GM12878 (cell line): ENCODE measurements around the gene BICRAL. TPM values are rescaled to one million over a fixed set of nuclear protein-coding genes. Genes with fewer than 3 reads are reported as not detected.

Source experiments
- ATAC-seq: fragments of 200-7000 bp; cut with Tn5 transposase; 3 replicates; pipeline ENCODE4 v1.9.1; 2020; ENCODE audit warnings: mild to moderate bottlenecking, moderate library complexity
- BruUV-seq: library from RNA; stranded (reverse); fragments of 400-500 nt; replicated peaks from 2 replicates; lab custom pipeline; 2021; lab: Mats Ljungman, UMichigan
- CTCF ChIA-PET: fragments of 300-600 bp; sonication (Branson Sonifier 250); formaldehyde crosslinking; extraction: SDS; loops from one replicate; lab custom pipeline; 2021; ENCODE audit warnings: inconsistent platforms; lab: Yijun Ruan, JAX
- POLR2A ChIA-PET: fragments of 350-600 bp; formaldehyde crosslinking; extraction: SDS; loops from one replicate; lab custom pipeline; 2021; ENCODE audit warnings: inconsistent platforms; lab: Charles Lee
- RAD21 ChIA-PET: fragments of 300-600 bp; sonication (Branson Sonifier 250); formaldehyde crosslinking; loops from one replicate; lab custom pipeline; 2023; ENCODE audit warnings: antibody characterized with exemption; ENCODE audit not compliant: unreplicated experiment; lab: Charles Lee
- SMC1A ChIA-PET: fragments of 300-600 bp; sonication (Branson Sonifier 250); formaldehyde crosslinking; loops from one replicate; lab custom pipeline; 2023; ENCODE audit not compliant: unreplicated experiment, uncharacterized antibody; lab: Charles Lee
- DNase-seq: peaks from one replicate; pipeline ENCODE4 v3.0.0-alpha.2; 2011; ENCODE audit warnings: low read depth, low spot score
- FAIRE-seq: peaks from 3 replicates; lab custom pipeline; 2011; peaks lifted over from hg19 to GRCh38; lab: Jason Lieb, UNC
- H2AFZ ChIP-seq: 2 replicates; pipeline ENCODE4 v1.6.0; 2011; ENCODE audit warnings: low read depth, low read length, control low read depth; ENCODE audit not compliant: control insufficient read depth
- H3K27ac ChIP-seq: 2 replicates; pipeline ENCODE4 v1.5.1; 2011; ENCODE audit warnings: control low read depth; ENCODE audit not compliant: control insufficient read depth, insufficient read depth
- H3K27me3 ChIP-seq, 2 experiments: replicated peaks in 1 of 2; 2 replicates each; pipeline versions ENCODE4 v1.6.0 to v1.6.1; 2011; ENCODE audit warnings: low read length in 1 of 2; ENCODE audit not compliant: control insufficient read depth in 2 of 2, insufficient read depth in 2 of 2
- H3K36me3 ChIP-seq, 2 experiments: 2 replicates each; pipeline ENCODE4 v1.5.1; 2011; ENCODE audit warnings: low read length in 1 of 2; ENCODE audit not compliant: control insufficient read depth in 2 of 2, insufficient read depth in 2 of 2
- H3K4me1 ChIP-seq: 2 replicates; pipeline ENCODE4 v1.6.1; 2011; ENCODE audit warnings: mild to moderate bottlenecking, low read length, moderate library complexity, mixed read lengths; ENCODE audit not compliant: control insufficient read depth, insufficient read depth
- H3K4me2 ChIP-seq: 2 replicates; pipeline ENCODE4 v1.6.0; 2011; ENCODE audit warnings: control low read depth; ENCODE audit not compliant: control insufficient read depth, insufficient read depth
- H3K4me3 ChIP-seq: fragments of 200-600 bp; sonication (generic); 2 replicates; pipeline ENCODE4 v1.5.1; 2016
- H3K79me2 ChIP-seq: 2 replicates; pipeline ENCODE4 v1.6.0; 2011; ENCODE audit warnings: low read length; ENCODE audit not compliant: control insufficient read depth, insufficient read depth
- H3K9ac ChIP-seq: 2 replicates; pipeline ENCODE4 v1.8.0; 2011; ENCODE audit warnings: low read length, control low read depth, mixed read lengths; ENCODE audit not compliant: control insufficient read depth, insufficient read depth
- H3K9me3 ChIP-seq: replicated peaks from 3 replicates; pipeline ENCODE4 v1.5.1; 2011; ENCODE audit warnings: mild to moderate bottlenecking, low read length; ENCODE audit not compliant: control insufficient read depth, insufficient read depth
- H4K20me1 ChIP-seq: 2 replicates; pipeline ENCODE4 v1.6.0; 2011; ENCODE audit not compliant: control insufficient read depth, insufficient read depth
- BRCA1 ChIP-seq: IDR thresholded peaks from 2 replicates; pipeline ENCODE4 v1.6.1; 2011; ENCODE audit warnings: low read depth, low read length, improper control_type of control experiment
- CBX5 ChIP-seq: sonication (generic); IDR thresholded peaks from 2 replicates; pipeline ENCODE4 v1.6.1; 2016; ENCODE audit warnings: low read depth, moderate library complexity, mild to moderate bottlenecking, inconsistent platforms
- ESRRA ChIP-seq: IDR thresholded peaks from 2 replicates; pipeline ENCODE4 v1.6.1; 2012; ENCODE audit warnings: mild to moderate bottlenecking, low read length, improper control_type of control experiment
- LARP7 ChIP-seq: fragments of 450-650 bp; IDR thresholded peaks from 2 replicates; pipeline ENCODE4 v1.6.1; 2017; ENCODE audit warnings: mild to moderate bottlenecking
- NR2F1 ChIP-seq: fragments of 450-650 bp; conservative IDR thresholded peaks from 2 replicates; pipeline ENCODE4 v1.6.1; 2017; ENCODE audit warnings: mild to moderate bottlenecking
- PAX5 ChIP-seq: IDR thresholded peaks from 2 replicates; pipeline ENCODE4 v1.6.1; 2011; ENCODE audit warnings: low read depth, low read length, borderline replicate concordance
- SUPT20H ChIP-seq: IDR thresholded peaks from 2 replicates; pipeline ENCODE4 v1.6.1; 2011; ENCODE audit warnings: low read depth, mild to moderate bottlenecking, low read length, moderate library complexity, borderline replicate concordance; ENCODE audit not compliant: control insufficient read depth
- WGBS: methylation state at CpG from one replicate; pipeline ENCODE4 v1.1.6; 2016; ENCODE audit warnings: low lambda C conversion rate; ENCODE audit not compliant: insufficient replicate concordance, insufficient coverage; ENCODE audit errors: missing lambda C conversion rate; 5-methylcytosine and 5-hydroxymethylcytosine counted together
- in situ Hi-C: fragments of 300-500 bp; cut with MboI; formaldehyde crosslinking; loops from 9 replicates; pipeline ENCODE4 v1.14.3; 2018; ENCODE audit warnings: mixed read lengths
- intact Hi-C: fragments of 100-400 bp; cut with micrococcal nuclease; formaldehyde crosslinking; loops from one replicate; pipeline ENCODE4 v1.14.2; 2022; ENCODE audit not compliant: unreplicated experiment
- polyA plus RNA-seq, 11 experiments: library from polyadenylated mRNA; depleted of rRNA in 4 of 11; unstranded in 6 of 11; stranded (reverse) in 5 of 11; fragments of >200 nt; fragmentation: Nextera tagmentation in 4 of 11; fragmentation: Illumina TruSeq in 1 of 11; extraction: Ambion mirVana in 4 of 11; extraction: Trizol in 1 of 11; gene quantifications; 1 replicate in 1 of 11; 2 replicates in 10 of 11; pipeline versions ENCODE4 v1.2.1 to v1.2.3, GENCODE V29; 2011 to 2016; ENCODE audit warnings: inconsistent platforms in 2 of 11, missing spikeins in 2 of 11, low read depth in 1 of 11
- total RNA-seq, 4 experiments: library from RNA; depleted of rRNA in 3 of 4; stranded (reverse); fragments of >200 nt in 3 of 4; fragmentation: Illumina TruSeq in 1 of 4; extraction: Trizol in 1 of 4; gene quantifications; 2 replicates each; pipeline versions ENCODE4 v1.2.1 to v1.2.3, GENCODE V29; 2013 to 2021

Gene BICRAL
- total and polyA plus RNA-seq, 10 of the 15 experiments (the other 5 are each of a cell fraction or from before 2014, with no cell fraction given): 1.9 to 16.6 (median 8.5) TPM

- H3K79me2 ChIP-seq: no peaks in the 10 kb centered on the region
- H3K4me3 ChIP-seq: no peak overlapping the region
- whole genome bisulfite sequencing: 71% methylated on average over 9 of the region's 9 CpGs
- DNase-seq (no peak), ATAC-seq (no peak), FAIRE-seq (peak; percentile 57)
- ChIA-PET CTCF (no interaction called here), POLR2A (interaction anchor here (1.4 kb wide), 1 partner anchor 20 kb away, joined by 5 read pairs; the partner anchor contains the start of gene TBCC), SMC1A (interaction anchor here (0.9 to 9.6 kb wide), 2 partner anchors 18 to 28 kb away, joined by 3 to 92 read pairs; partner anchors contain the start of gene TBCC), RAD21 (interaction anchor here (1.0 to 1.2 kb wide), 2 partner anchors 18 to 26 kb away, joined by 3 to 4 read pairs; no protein-coding TSS in a partner anchor)
- in situ Hi-C loops: no loop called here
- H2AFZ ChIP-seq: no peak overlapping the region
- H3K9ac ChIP-seq: no peak overlapping the region
- no peaks in the 10 kb centered on the region for H3K36me3 ChIP-seq
- no peaks in the 10 kb centered on the region for H3K4me1 ChIP-seq
- H3K4me2 ChIP-seq: no peak overlapping the region
- H3K9me3 ChIP-seq: no peaks in the 10 kb centered on the region
- no peaks in the 10 kb centered on the region for H3K27me3 ChIP-seq
- H4K20me1 ChIP-seq: no peaks in the 10 kb centered on the region
- no peak for TF ChIP-seq CBX5
- TF ChIP-seq ESRRA: no peak
- no peak for TF ChIP-seq BRCA1
- TF ChIP-seq LARP7: no peak
- no peak for TF ChIP-seq PAX5
- TF ChIP-seq SUPT20H: no peak
- no peak for TF ChIP-seq NR2F1
- intact Hi-C loops: no loop called here
- no TSS peak for BruUV-seq
- no peak overlapping the region for H3K27ac ChIP-seq
Observed at GRCh38 chr6:42764911-42765648, 16.8 kb upstream of the BICRAL start.
